ENCODE measurements around the gene LTBR. TPM values are rescaled to one million over a fixed set of nuclear protein-coding genes. Genes with fewer than 3 reads are reported as not detected.
A peak's percentile ranks its signal among the peaks of the same experiment; 100 is the strongest.

LTBR gene
- polyA plus RNA-seq, 3 donors: 56.4 to 108 (median 60.6) TPM

DNA sequence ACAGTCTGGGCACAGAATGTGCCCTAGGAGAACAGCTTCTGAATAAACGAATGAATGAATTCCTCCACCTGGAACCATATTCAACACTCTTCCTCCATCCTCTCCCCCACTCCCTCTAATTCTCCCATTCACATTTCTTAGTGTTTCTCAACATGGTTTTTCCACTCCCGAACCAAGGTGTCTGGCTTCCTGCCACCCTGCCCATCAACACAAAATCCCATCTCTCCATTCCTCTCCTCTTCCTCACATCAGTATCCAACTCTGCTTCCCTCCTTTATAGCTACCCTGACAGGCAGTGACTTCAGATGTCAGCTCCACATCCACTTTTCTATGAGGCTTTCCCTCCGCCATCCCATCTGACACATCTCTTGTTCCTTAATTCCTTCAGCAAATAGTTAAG lies 45.0 kb upstream of the LTBR start:
- H3K36me3 Mint-ChIP-seq: peaks cover 21 to 22% of the 10 kb centered on the region in 2 donors
- Histone ChIP-seq H3K27ac (ENCODE audit: low read depth in 1 of 2, low read length in 2 of 2) (peak overlapping the region; percentile 79 to 93), H3K4me3 (replicated peaks in 1 of 3; ENCODE audit: low read depth in 2 of 3, low read length in 3 of 3) (peak overlapping the region; percentile 74 to 95 (median 90)), H4K20me1 (ENCODE audit: insufficient read depth, low read length) (peaks cover 79% of the 10 kb centered on the region), H3K79me2 (ENCODE audit: insufficient read depth, low read length) (peaks cover 97% of the 10 kb centered on the region), H3K9me3 (replicated peaks in 1 of 2; ENCODE audit: control insufficient read depth in 1 of 2, insufficient read depth in 1 of 2, low read length in 2 of 2) (no peaks in the 10 kb centered on the region), H3K4me2 (replicated peaks; ENCODE audit: extremely low read depth, low read length, poor library complexity, severe bottlenecking) (peak overlapping the region; percentile 98), H3K9ac (ENCODE audit: insufficient read depth, low read length, poor library complexity, severe bottlenecking) (peak overlapping the region; percentile 92), H3K4me1 (ENCODE audit: control insufficient read depth in 1 of 2, insufficient read depth in 2 of 2, low read length in 2 of 2) (peaks cover 82 to 87% of the 10 kb centered on the region in 2 donors), H2AFZ (ENCODE audit: insufficient read depth, low read depth, low read length, poor library complexity, severe bottlenecking) (no peak overlapping the region), H3K27me3 (ENCODE audit: control insufficient read depth in 2 of 2, insufficient read depth in 2 of 2, low read length in 2 of 2) (no peaks in the 10 kb centered on the region), H3K36me3 (replicated peaks in 1 of 2; ENCODE audit: control insufficient read depth in 1 of 2, insufficient read depth in 2 of 2, low read length in 2 of 2) (peaks cover 13 to 15% of the 10 kb centered on the region in 2 donors)
- DNase-seq: no peak
- H3K4me3 Mint-ChIP-seq: no peak overlapping the region
- peaks cover 0 to 2% (median 0%) of the 10 kb centered on the region in 7 donors for H3K9me3 Mint-ChIP-seq
- H3K27ac Mint-ChIP-seq: no peak overlapping the region
- intact Hi-C loops (cut with micrococcal nuclease): loop anchor here (5.0 to 10.0 kb wide), 4 partner anchors 38 to 198 kb away; partner anchors contain the start of genes SCNN1A (in 2 of the 2) and GAPDH (in 1 of the 2)
- no peak for TF ChIP-seq CTCF (IDR thresholded peaks at IDR 0.05)
- WGBS (ENCODE audit: insufficient coverage): 0% methylated on average over 2 of the region's 3 CpGs
- peaks cover 42% of the 10 kb centered on the region for H3K4me1 Mint-ChIP-seq
- peaks cover 0 to 5% (median 0%) of the 10 kb centered on the region in 3 donors for H3K27me3 Mint-ChIP-seq (ENCODE audit: low read depth in 3 of 3)

DNA sequence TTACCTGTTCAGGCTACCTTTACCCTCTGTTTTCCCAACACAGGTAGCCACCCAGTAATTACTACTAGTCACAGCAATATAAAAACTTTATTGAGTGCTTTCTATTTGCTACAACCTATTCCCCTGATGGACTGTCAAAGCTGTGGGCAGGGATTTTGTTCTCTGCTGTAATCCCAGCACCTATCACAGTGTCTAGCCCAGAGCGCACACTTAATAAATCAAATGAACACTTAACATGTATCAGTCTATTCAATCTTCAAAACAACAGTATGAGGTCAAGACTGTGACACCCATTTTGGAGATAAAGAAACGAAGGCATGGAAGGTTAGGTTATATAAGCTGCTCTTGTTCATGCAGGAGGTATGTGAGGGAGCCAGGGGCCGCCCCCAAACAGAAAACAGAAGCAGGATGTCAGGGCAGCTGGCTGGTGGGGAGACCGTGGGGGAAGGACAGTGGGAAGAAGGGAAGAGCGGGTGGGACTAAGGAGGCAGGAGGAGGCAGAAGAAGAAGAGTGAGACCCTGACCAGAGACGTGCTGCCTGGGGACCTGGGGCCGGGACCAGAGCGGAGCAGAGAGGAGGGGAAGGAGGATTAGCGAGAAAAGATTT lies 43.8 kb upstream of the LTBR start:
- H3K27me3 ChIP-seq (ENCODE audit: control insufficient read depth in 2 of 2, insufficient read depth in 2 of 2, low read length in 2 of 2): no peaks in the 10 kb centered on the region
- H3K27me3 Mint-ChIP-seq (ENCODE audit: low read depth in 3 of 3): peaks cover 0 to 5% (median 0%) of the 10 kb centered on the region in 3 donors
- no peak overlapping the region for H3K27ac Mint-ChIP-seq
- peaks cover 1 to 3% of the 10 kb centered on the region in 2 donors for H3K36me3 ChIP-seq (replicated peaks in 1 of 2; ENCODE audit: control insufficient read depth in 1 of 2, insufficient read depth in 2 of 2, low read length in 2 of 2)
- H3K4me3 ChIP-seq (replicated peaks in 1 of 3; ENCODE audit: low read depth in 2 of 3, low read length in 3 of 3): peak overlapping the region; percentile 74 to 95 (median 90)
- no peak overlapping the region for H3K4me3 Mint-ChIP-seq
- H3K27ac ChIP-seq (ENCODE audit: low read depth in 1 of 2, low read length in 2 of 2): peak overlapping the region; percentile 90 to 93
- peaks cover 85% of the 10 kb centered on the region for H3K79me2 ChIP-seq (ENCODE audit: insufficient read depth, low read length)
- intact Hi-C loops (cut with micrococcal nuclease): no loop called here
- peak in 1 of 3 donors; percentile 33 for DNase-seq
- H3K36me3 Mint-ChIP-seq: peaks cover 9 to 10% of the 10 kb centered on the region in 2 donors
- peak overlapping the region; percentile 98 for H3K4me2 ChIP-seq (replicated peaks; ENCODE audit: extremely low read depth, low read length, poor library complexity, severe bottlenecking)
- peak overlapping the region; percentile 92 for H3K9ac ChIP-seq (ENCODE audit: insufficient read depth, low read length, poor library complexity, severe bottlenecking)
- peaks cover 0 to 2% (median 0%) of the 10 kb centered on the region in 7 donors for H3K9me3 Mint-ChIP-seq
- 0% methylated on average over 8 of the region's 9 CpGs for WGBS (ENCODE audit: insufficient coverage)
- no peak overlapping the region for H2AFZ ChIP-seq (ENCODE audit: insufficient read depth, low read depth, low read length, poor library complexity, severe bottlenecking)
- peaks cover 38% of the 10 kb centered on the region for H3K4me1 Mint-ChIP-seq
- peaks cover 67% of the 10 kb centered on the region for H4K20me1 ChIP-seq (ENCODE audit: insufficient read depth, low read length)
- peaks cover 74 to 83% of the 10 kb centered on the region in 2 donors for H3K4me1 ChIP-seq (ENCODE audit: control insufficient read depth in 1 of 2, insufficient read depth in 2 of 2, low read length in 2 of 2)
- no peaks in the 10 kb centered on the region for H3K9me3 ChIP-seq (replicated peaks in 1 of 2; ENCODE audit: control insufficient read depth in 1 of 2, insufficient read depth in 1 of 2, low read length in 2 of 2)
- no peak for TF ChIP-seq CTCF (IDR thresholded peaks at IDR 0.05)

Data from CD14-positive monocyte (primary cell).